Measurements from ENCODE around the gene NEMP1.

- TF ChIP-seq CTCF (IDR thresholded peaks at IDR 0.05 in 4 of 5, conservative IDR thresholded peaks at IDR 0.05 in 1 of 5) (no peak), POLR2A (IDR thresholded peaks at IDR 0.05) (no peak)
Measured at GRCh38 chr12:57012600-57013465, 65.8 kb downstream of the NEMP1 start.

All from gastrocnemius medialis (tissue), 4 donors.